ACHN (cell line): ENCODE data around the gene LITAF.
"Not testable (repeated sequence)": the region's sequence is repeated elsewhere in the genome, so short reads cannot be mapped to it uniquely, and the experiment has no call there.

Experiments used
- DNase-seq: peaks from one replicate; pipeline ENCODE4 v3.0.0-alpha.2; 2015
- in situ Hi-C: cut with HindIII; loops from 2 replicates; pipeline ENCODE4 v1.10.0; 2017; ENCODE audit warnings: low sequenced_read_pairs, low pct_ligation_motif_present, low pct_unique_long_range_greater_than_20kb

The LITAF gene

GRCh38 chr16:11511328-11511727 is 75.4 kb downstream of the LITAF start:
- DNase-seq: no peak
- in situ Hi-C loops: no loop called here

- in situ Hi-C loops: no loop called here
- no peak for DNase-seq
These were observed 76.3 kb downstream of the LITAF start for GRCh38 chr16:11510178-11510973.

GRCh38 chr16:11507991-11508390 is 78.7 kb downstream of the LITAF start:
- DNase-seq: no peak
- in situ Hi-C loops: no loop called here

- no peak for DNase-seq
- in situ Hi-C loops: no loop called here
These were observed 79.4 kb downstream of the LITAF start for GRCh38 chr16:11507350-11507749.

DNA sequence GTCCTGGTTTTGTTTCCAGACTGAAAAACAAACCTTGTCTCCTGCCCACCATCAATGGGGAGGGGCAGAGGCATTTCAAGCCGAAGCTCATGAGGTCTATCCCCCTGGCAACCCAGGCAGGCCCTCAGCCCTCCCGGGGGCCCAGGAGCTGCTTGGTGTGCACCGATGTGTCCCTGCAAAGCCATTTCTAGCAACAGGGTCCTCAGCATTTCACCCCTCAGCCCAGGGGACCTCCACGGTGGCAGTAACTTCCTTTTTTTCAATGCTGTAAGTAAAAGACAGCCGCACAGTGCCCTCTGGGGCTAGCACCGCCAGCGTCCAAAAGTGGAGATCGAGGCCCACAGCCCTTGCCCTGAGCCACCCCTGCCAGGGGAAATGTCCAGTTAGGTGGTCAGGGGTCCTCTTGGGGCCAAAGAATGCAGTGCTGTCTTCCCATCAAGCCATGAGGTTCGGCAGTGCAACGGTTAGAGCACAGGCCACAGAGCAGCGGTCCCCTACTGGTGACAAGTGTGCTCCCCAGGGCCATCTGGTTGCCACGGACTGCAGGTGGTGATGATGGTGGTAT is 79.9 kb downstream of the LITAF start:
- no peak for DNase-seq
- in situ Hi-C loops: no loop called here

DNA sequence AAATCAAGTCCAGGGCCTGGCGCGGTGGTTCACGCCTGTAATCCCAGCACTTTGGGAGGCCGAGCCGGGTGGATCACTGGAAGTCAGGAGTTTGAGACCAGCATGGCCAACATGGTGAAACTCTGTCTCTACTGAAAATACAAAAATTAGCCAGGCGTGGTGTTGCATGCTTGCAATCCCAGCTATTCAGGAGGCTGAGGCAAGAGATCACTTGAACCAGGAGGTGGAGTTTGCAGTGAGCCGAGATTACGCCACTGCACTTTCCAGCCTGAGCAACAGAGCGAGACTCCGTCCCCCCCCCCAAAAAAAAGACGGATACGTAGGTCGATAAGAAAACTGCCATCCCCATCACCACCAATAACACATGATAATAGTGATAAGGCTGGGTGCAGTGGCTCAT is 82.5 kb downstream of the LITAF start:
- DNase-seq, in situ Hi-C loops: not testable (repeated sequence)

- in situ Hi-C loops: no loop called here
- no peak for DNase-seq
These were observed 83.2 kb downstream of the LITAF start for GRCh38 chr16:11503566-11503965.

- no peak for DNase-seq
- in situ Hi-C loops: no loop called here
These were observed 84.5 kb downstream of the LITAF start for GRCh38 chr16:11502239-11502638.

DNA sequence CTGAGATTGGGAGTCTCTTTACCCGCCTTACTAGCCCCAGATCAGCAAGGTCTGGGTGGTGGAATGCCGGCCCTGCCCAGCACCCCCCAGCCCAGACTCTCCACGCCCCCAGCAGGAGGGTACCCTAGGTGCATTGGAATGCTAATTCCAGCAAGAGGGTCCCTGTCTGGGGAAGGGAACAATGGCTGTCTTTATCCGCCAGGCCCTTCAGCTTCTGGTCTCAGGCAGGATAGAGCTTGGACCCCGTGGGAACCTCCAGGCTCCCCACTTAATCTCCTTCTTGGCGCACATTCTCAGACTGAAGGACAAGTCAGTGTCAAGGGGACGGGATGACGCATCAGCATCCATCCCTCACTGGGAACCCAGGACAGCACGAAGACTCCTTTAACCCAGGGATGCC is 85.1 kb downstream of the LITAF start:
- no peak for DNase-seq
- in situ Hi-C loops: no loop called here

DNA sequence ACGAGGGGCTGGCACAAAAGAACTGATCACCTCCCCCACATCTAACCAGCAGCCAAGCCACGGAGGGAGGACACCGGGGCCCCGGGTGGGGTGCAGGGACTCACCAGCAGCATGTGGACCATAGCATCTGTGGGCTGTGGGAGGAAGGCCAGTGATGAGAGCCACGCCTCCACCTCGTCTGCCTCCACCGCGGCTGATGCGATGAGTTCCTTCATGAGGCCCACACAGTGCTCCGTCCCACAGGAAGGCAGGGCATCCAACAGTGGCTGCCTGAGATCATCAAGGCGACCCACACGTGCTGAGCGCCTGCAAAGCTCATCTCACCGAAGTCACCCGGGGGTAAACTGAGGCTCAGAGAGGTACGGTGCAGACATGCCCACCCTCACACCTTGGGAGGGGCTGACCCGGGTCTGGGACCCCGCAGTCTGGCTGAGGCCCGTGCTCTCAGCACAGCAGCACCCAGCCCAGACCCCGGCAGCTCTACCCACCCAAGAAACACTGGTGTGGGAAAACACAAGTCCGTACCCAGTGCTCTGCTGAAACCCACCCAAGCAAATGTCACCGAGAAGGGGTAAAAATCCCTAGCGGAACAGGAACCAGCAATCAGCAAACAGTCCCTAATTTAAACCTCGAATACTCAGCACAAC is 85.9 kb downstream of the LITAF start:
- in situ Hi-C loops: no loop called here
- DNase-seq: no peak

- in situ Hi-C loops: no loop called here
- peak; percentile 20 for DNase-seq
These were observed 87.2 kb downstream of the LITAF start for GRCh38 chr16:11499295-11500089.

DNA sequence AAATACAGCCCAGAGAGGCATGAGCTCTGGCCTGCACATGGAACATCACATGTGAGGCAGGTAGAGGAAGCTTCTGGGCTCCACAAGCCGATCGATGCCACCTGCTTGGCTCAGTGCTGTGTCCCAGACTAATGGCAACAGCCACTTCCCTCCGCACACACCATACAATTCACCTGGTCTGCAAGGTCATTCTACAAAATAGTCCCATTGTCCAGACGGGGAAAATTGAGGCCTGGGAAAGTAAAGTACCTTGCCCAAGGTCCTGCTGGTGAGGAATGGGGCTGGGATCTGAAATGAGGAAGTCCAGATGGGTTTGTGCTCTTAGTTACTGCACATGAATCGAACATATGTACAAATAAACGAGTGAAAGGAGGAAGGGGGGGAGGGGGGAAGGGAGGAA is 88.0 kb downstream of the LITAF start:
- DNase-seq: no peak
- in situ Hi-C loops: no loop called here

DNA sequence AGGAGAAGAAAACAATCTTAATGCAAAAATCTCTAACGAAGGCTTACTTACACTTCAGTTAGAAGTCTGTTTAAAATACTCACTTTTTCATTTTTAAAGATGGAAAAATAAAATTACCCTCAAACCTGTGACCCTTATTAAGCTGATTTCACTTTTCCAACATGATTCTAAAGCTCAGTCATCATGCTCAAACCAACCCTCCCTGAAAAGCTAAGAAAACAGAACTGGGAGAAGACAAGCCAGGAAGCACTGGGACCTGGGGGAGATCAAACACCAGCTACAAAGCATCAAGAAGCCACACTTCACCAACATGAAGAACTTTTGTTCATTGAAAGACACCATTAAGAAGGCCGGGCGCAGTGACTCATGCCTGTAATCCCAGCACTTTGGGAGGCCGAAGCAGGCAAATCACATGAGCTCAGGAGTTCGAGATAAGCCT is 88.8 kb downstream of the LITAF start:
- in situ Hi-C loops: no loop called here

More for the DNA sequence above, 88.8 kb downstream of the LITAF start:
- DNase-seq: peak; percentile 32
